Muscle layer of duodenum (tissue), 2 donors: ENCODE measurements around the gene TMEM38A.

Source experiments
- H3K27ac ChIP-seq: one replicate; pipeline ENCODE4 v1.7.0; 2013; ENCODE audit warnings: mild to moderate bottlenecking, low read length
- H3K27me3 ChIP-seq: one replicate; pipeline ENCODE4 v1.7.0; 2013; ENCODE audit warnings: low read depth, mild to moderate bottlenecking, control low read depth, low read length
- H3K36me3 ChIP-seq, 2 donors: one replicate each; pipeline ENCODE4 v1.7.0; 2013; ENCODE audit warnings: low read length in 2 of 2, control low read depth in 1 of 2, mild to moderate bottlenecking in 1 of 2; ENCODE audit not compliant: insufficient read depth in 2 of 2, control insufficient read depth in 1 of 2
- H3K4me1 ChIP-seq, 2 donors: one replicate each; pipeline ENCODE4 v1.7.0; 2013; ENCODE audit warnings: low read length in 2 of 2, mild to moderate bottlenecking in 2 of 2, control low read depth in 1 of 2, moderate library complexity in 1 of 2; ENCODE audit not compliant: insufficient read depth in 2 of 2, control insufficient read depth in 1 of 2
- H3K4me3 ChIP-seq, 2 donors: one replicate each; pipeline ENCODE4 v1.7.0; 2013; ENCODE audit warnings: low read length in 2 of 2, low read depth in 1 of 2, mild to moderate bottlenecking in 1 of 2
- H3K9me3 ChIP-seq, 2 donors: one replicate each; pipeline ENCODE4 v1.7.0; 2013; ENCODE audit warnings: low read length in 2 of 2, control low read depth in 1 of 2, mild to moderate bottlenecking in 1 of 2; ENCODE audit not compliant: control insufficient read depth in 1 of 2
- donor health status: healthy.

The TMEM38A gene

GRCh38 chr19:16623576-16623975 lies 37.4 kb upstream of the TMEM38A start:
- peaks cover 8 to 9% of the 10 kb centered on the region in 2 donors for H3K36me3 ChIP-seq
- H3K4me1 ChIP-seq, result peaks cover 3 to 54% of the 10 kb centered on the region in 2 donors
- no peak overlapping the region for H3K27ac ChIP-seq
- no peaks in the 10 kb centered on the region for H3K9me3 ChIP-seq
- H3K27me3 ChIP-seq, result no peaks in the 10 kb centered on the region
- no peak overlapping the region for H3K4me3 ChIP-seq

- Histone ChIP-seq H3K36me3 (peaks cover 8 to 11% of the 10 kb centered on the region in 2 donors), H3K4me1 (peaks cover 3 to 53% of the 10 kb centered on the region in 2 donors), H3K27ac (no peak overlapping the region), H3K27me3 (no peaks in the 10 kb centered on the region), H3K4me3 (no peak overlapping the region), H3K9me3 (no peaks in the 10 kb centered on the region)
Measured at GRCh38 chr19:16624236-16624635, 36.7 kb upstream of the TMEM38A start.

GRCh38 chr19:16625163-16625958 lies 35.6 kb upstream of the TMEM38A start:
- Histone ChIP-seq H3K4me1 (peaks cover 3 to 46% of the 10 kb centered on the region in 2 donors), H3K9me3 (no peaks in the 10 kb centered on the region), H3K4me3 (no peak overlapping the region), H3K27ac (no peak overlapping the region), H3K27me3 (no peaks in the 10 kb centered on the region), H3K36me3 (peaks cover 8 to 11% of the 10 kb centered on the region in 2 donors)

- peak overlapping the region; percentile 89 to 99 for H3K4me3 ChIP-seq
- peak overlapping the region; percentile 87 for H3K27ac ChIP-seq
- peaks cover 8 to 19% of the 10 kb centered on the region in 2 donors for H3K36me3 ChIP-seq
- H3K27me3 ChIP-seq, result no peaks in the 10 kb centered on the region
- H3K4me1 ChIP-seq, result peaks cover 3 to 32% of the 10 kb centered on the region in 2 donors
- H3K9me3 ChIP-seq, result no peaks in the 10 kb centered on the region
Measured at GRCh38 chr19:16626796-16627192, 34.1 kb upstream of the TMEM38A start.

GRCh38 chr19:16627193-16627927 lies 33.6 kb upstream of the TMEM38A start:
- H3K27ac ChIP-seq, result peak overlapping the region; percentile 87
- peak overlapping the region; percentile 89 to 99 for H3K4me3 ChIP-seq
- no peaks in the 10 kb centered on the region for H3K27me3 ChIP-seq
- no peaks in the 10 kb centered on the region for H3K9me3 ChIP-seq
- H3K36me3 ChIP-seq, result peaks cover 8 to 19% of the 10 kb centered on the region in 2 donors
- peaks cover 3 to 32% of the 10 kb centered on the region in 2 donors for H3K4me1 ChIP-seq

GRCh38 chr19:16627928-16628182 lies 33.1 kb upstream of the TMEM38A start:
- H3K4me1 ChIP-seq, result peaks cover 3 to 32% of the 10 kb centered on the region in 2 donors
- no peaks in the 10 kb centered on the region for H3K9me3 ChIP-seq
- peak overlapping the region; percentile 89 to 99 for H3K4me3 ChIP-seq
- H3K36me3 ChIP-seq, result peaks cover 8 to 22% of the 10 kb centered on the region in 2 donors
- no peaks in the 10 kb centered on the region for H3K27me3 ChIP-seq
- no peak overlapping the region for H3K27ac ChIP-seq

DNA sequence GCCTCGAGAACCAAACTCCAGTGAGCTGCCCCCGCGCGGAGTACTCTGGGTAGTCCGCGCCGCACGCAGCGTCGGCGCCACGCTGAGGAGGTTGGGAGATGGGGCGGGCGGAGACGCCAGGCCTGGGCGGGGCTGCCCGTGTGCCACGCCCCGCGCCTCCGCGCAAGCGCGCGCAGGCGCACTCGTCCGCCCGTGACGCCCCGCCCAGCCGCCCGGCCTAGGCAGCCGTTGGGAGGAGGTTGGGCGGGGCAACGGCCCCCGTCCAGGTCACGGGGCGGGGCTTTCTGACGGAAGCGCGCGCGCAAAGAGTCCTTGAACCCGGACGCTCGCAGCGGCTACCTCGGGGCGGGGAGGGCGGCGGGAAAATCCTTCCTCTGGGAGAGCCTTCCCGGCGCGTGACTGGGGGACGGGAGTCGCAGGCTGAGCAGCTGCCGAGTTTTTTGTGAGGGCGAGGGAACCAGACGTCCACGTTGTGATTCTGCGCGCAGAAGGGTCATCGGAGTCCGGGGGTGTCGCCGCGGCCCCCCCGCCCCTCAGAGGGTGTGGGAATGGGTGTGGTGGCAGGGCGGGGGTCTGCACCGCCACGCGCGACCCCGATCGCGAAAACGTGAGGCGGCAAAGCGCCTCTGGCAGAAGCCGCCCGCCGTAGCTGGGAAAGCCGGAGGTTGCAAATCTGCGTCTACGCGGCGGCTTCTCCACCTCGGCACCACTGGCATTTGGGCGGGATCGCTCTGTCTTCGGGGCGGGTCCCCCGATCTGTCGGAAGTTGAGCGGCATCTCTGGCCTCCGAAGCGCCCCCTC lies 32.6 kb upstream of the TMEM38A start, which contains the start of gene MED26:
Gene MED26 (minus strand): TSS at position 22 of the 801 bp plus-strand sequence. CDS start 261 bp downstream, outside the sequence.
- H3K27ac ChIP-seq, result peak within 1 kb of the TSS; percentile 90
- peaks cover 8 to 25% of the 10 kb centered on the region in 2 donors for H3K36me3 ChIP-seq
- peaks cover 3 to 32% of the 10 kb centered on the region in 2 donors for H3K4me1 ChIP-seq
- H3K4me3 ChIP-seq, result peak within 1 kb of the TSS; percentile 89 to 99
- no peaks in the 10 kb centered on the region for H3K9me3 ChIP-seq
- H3K27me3 ChIP-seq, result no peaks in the 10 kb centered on the region

GRCh38 chr19:16628984-16629691 lies 31.8 kb upstream of the TMEM38A start:
- Histone ChIP-seq H3K4me1 (peaks cover 3 to 32% of the 10 kb centered on the region in 2 donors), H3K27me3 (no peaks in the 10 kb centered on the region), H3K9me3 (no peaks in the 10 kb centered on the region), H3K27ac (peak overlapping the region; percentile 90), H3K36me3 (peaks cover 10 to 28% of the 10 kb centered on the region in 2 donors), H3K4me3 (peak overlapping the region; percentile 63 to 99)

- Histone ChIP-seq H3K4me1 (peaks cover under 1 to 17% of the 10 kb centered on the region in 2 donors), H3K9me3 (no peaks in the 10 kb centered on the region)
Measured at GRCh38 chr19:16631465-16631864, 29.5 kb upstream of the TMEM38A start.

GRCh38 chr19:16637535-16637934 lies 23.4 kb upstream of the TMEM38A start:
- Histone ChIP-seq H3K9me3 (no peaks in the 10 kb centered on the region), H3K4me1 (peaks cover 0 to 4% of the 10 kb centered on the region in 2 donors), H3K27ac (no peak overlapping the region), H3K36me3 (peaks cover 14 to 43% of the 10 kb centered on the region in 2 donors), H3K4me3 (no peak overlapping the region), H3K27me3 (no peaks in the 10 kb centered on the region)

More at GRCh38 chr19:16631465-16631864, 29.5 kb upstream of the TMEM38A start:
- Histone ChIP-seq H3K36me3 (peaks cover 3 to 29% of the 10 kb centered on the region in 2 donors), H3K27me3 (no peaks in the 10 kb centered on the region), H3K27ac (no peak overlapping the region), H3K4me3 (no peak overlapping the region)
